Colon (tissue), 2 donors: ENCODE data around the gene RMND5A.

ENCODE experiments used
- FAIRE-seq: peaks from 2 replicates; lab custom pipeline; 2012; peaks lifted over from hg19 to GRCh38; lab: Jason Lieb, UNC
- donor health status: control.
- donor health status: control.

RMND5A gene

GRCh38 chr2:86791573-86791972 lies 71.5 kb downstream of the RMND5A start:
- FAIRE-seq = no peak

- no peak for FAIRE-seq
These were observed 73.7 kb downstream of the RMND5A start for GRCh38 chr2:86793752-86794151.

- FAIRE-seq = no peak
These were observed 74.8 kb downstream of the RMND5A start for GRCh38 chr2:86794861-86795260.

DNA sequence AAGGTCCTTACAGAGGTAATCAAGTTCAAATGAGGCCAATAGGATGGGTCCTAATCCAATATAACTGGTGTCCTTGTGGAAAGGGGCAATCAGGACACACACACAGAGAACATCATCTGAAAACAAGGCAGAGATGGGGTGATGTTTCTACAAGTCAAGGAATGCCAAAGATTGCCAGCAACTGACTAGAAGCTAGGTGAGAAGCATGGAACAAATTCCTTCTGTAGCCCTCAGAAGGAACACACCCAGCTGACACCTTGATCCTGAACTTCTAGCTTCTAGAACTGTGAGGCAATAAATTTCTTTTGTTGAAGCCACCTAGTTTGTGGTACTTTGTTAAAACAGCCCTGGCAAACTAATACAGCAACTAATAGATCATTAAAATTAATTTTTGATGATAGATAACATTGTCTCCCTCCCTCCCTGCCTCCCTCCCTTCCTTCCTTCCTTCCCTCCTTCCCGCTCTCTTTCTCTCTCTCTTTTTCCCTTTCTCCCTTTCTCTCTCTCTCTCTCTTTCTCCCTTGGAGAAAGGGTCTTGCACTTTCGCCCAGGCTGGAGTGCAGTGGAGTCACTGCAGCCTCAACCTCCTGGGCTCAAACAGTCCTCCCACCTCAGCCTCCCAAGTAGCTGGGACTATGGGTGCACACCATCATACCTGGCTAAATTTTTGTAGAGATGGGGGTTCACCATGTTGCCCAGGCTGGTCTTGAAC lies 80.9 kb downstream of the RMND5A start:
- no peak for FAIRE-seq

DNA sequence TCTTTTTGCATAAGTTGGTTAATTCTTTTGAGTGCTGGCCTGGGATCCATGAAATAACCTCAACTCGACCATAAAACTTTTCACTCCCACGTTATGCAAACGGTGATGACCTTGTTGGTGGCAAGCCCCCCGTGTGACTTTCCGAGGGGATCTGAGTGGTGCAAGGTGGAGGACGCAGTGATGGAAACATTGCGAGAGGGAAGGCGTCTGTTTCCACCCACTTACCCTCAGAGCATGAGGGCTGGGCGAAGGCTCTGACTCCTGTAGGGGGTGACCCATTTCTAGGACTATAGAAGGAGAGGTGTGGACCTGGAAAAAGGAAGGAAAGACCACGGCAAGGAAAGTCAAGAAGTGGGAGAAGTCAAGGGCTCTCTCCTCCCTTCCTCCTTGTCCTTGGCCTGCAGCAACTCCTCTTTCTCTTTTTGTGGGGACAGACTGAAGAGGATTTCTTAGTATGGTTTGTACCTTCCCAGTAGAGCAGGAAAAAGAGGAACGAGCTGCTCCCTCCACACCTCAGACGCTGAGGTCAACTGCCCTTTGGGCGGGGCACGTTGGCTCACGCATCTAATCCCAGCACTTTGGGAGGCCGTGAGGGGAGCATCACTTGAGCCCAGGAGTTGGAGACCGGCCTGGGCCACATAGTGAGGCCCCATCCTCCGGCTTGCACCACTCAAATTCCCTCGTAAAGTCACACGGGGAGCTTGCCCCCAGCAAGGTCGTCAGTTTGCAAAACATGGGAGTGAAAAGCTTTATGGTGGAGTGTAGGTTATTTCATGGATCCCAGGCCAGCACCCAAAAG lies 86.2 kb downstream of the RMND5A start:
- no peak for FAIRE-seq

- no peak for FAIRE-seq
These were observed 87.0 kb downstream of the RMND5A start for GRCh38 chr2:86807133-86807467.

DNA sequence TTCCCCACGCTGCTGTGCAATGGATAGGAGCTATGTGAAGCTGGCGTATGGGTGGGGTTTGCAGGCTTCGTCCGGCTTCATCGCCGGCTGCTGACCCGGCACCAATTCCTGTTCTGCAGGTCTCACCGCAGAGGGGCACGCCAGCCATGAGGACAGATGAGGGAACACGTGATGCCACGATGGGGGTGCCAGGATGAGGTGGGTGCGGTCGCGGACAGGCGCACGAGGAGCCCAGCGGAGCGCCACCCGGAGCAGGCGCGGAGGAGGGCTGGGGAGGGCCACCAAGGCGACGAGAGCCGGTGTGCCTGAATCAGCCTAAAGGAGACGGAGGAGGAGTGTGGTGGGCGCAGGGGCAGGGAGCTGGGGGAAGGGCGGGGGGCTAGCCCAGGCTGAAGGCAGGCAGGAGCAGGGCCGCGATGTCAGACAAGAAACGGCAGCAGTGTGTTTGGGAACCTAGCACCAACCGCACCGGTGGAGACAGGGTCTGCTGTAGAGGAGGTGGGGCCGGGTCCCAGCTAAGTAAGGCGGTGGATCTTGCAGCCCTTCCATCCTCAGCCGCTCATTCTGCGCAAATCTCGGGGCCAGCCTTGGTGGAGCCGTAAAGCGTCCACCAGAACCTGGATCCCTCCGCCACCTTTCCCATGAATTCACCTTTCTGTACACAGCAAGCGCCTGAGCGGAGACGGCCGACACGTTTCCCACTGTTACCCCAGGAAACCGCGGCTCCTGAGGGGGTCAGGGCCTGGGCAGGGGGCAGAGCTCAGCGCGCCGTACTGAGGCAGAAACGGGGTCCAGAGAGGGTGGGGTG lies 87.6 kb downstream of the RMND5A start:
- FAIRE-seq = no peak

DNA sequence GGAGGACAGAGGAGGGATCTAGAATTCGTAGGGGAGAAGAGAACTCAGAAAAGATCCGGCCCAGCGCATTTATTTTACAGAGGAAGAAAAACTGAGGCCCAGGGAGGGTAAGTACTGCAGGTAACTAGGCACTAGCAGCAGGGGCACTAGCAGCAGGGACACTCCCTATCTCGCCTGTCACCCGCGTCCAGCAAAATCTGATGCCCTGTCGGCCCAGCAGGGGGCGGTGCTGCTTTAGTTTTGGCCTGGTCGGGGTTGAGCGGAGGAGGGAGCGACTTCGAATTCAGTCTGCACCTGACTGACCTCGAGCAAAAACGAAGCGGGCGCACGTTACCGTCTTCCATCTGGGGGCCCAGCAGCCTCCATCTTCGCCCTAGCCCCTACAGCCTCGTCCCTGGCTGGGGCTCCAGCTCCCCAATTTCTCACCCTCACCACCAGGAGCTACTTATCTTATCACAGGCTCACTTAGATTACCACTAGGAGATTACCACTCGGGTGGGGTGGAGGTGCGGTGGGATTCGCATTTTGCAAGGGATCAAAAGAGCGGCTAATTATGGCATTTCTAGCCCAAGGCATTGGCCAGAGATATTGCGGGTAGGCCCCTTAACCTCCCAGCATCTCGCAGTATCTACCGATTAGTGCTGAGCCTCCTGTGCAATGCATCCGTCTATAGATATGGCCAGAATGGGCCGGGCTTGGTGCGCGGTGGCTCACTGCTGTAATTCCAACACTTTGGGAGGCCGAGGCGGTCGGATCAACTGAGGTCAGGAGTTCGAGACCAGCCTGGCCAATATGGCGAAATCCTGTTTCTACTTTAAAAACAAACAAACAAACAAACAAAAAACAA lies 88.4 kb downstream of the RMND5A start:
- FAIRE-seq = no peak

DNA sequence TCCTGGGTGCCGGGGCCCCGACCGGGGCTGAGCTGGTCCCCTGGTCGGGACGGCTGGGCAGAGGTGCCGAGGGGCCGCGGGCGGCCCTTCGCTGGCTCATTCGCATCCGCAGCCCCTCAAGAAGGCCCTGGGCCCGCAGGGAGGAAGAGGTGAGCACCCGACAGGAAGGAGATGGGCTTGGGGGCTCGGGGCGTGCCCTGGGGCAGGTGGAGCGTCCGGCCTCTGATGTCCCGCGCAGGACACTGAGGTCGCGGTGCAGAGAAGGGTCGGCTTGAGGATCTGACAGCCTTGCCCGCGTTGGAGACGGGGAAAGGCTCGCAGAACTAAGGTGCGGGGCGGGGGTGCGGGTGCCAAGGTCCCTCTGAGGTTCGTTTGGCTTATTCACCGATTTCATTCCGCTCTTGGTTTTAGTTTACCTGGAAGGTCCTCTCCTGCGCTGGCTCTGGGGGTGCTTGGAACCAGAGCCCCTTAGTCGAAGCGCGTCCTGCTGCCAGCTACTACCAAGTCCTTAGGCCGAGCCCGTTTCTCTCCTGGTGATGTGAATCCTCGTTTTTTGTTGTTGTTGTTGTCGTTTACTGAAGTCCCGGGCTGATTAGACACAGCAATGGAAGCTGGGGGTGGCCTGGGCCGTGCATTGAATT lies 89.5 kb downstream of the RMND5A start:
- no peak for FAIRE-seq

GRCh38 chr2:86815611-86816010 lies 95.5 kb downstream of the RMND5A start:
- no peak for FAIRE-seq

DNA sequence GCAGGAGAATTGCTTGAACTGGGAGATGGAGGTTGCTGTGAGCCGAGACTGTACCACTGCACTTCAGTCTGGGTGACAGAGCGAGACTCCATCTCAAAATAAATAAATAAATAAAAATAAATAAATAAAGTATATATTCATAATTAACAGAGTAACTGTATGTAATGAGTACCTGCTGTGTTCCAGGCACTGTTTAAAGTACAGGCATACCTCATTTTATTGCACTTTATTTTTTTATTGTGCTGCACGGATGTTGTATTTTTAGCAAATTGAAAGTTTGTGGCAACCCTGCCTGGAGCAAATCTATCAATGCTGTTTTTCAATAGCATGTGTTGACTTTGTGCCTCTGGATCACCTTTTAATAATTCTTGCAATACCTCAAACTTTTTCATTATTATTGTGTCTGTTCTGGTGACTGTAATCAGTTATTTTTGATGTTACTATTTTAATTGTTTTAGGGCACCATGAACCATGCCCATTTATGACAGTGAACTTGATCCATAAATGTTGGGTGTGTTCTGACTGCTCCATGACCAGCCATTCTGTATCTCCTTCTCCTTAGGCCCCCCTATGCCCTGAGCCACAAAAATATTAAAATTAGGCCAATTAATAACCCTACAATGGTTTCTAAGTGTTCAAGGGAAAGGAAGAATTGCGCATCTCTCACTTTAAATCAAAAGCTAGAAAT lies 98.2 kb downstream of the RMND5A start:
- FAIRE-seq = no peak

- no peak for FAIRE-seq
These were observed 98.9 kb downstream of the RMND5A start for GRCh38 chr2:86818957-86819356.

- no peak for FAIRE-seq
These were observed 101.2 kb downstream of the RMND5A start for GRCh38 chr2:86821306-86821705.

DNA sequence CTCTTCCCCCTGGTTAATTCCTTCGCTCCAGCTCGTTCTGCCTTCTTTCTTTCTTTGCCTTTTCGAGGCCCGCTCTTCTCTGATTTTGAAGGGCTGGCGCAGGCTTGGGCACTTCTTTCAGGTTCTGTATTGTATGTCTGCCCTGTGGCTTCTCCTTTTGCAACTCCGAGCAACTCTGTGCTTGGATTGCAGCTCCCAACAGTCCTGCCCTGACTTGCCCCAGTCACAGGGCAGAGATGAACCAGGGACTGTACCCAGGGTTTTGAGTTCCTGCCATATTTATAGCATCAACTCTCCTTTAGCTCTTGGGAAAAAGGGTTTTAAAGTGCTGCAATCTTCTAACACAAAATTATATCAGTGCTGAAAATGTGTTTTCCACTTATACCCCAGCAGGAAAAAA lies 101.8 kb downstream of the RMND5A start:
- no peak for FAIRE-seq

DNA sequence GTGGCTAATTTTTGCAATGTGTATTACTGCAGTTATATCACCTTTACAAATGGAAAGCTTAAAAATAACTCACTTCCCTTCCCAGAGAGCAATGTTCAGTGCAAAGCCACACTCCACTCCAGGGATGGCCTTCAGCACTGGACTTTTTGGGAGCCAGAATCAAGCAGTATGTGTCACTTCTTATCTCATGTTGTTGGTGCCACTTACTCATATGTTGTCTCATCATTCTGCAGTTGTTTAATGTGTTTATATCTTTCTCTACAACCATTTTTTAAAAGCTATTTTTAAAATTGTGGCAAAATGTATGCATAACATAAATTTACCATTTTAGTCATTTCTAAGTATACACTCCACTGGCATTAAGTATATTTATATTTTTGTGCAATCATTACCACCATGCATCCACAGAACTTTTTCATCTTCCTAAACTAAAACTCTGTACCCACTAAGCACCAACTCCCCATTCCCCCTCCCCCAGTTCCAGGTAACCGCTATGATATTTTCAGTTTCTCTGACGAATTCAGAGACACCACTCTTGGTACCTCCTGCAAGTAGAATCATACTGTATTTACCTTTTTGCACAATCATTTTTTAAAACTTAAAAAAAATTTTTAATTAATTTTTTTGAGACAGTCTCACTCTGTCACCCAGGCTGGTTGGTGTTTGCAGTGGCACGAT lies 102.7 kb downstream of the RMND5A start:
- FAIRE-seq = no peak

DNA sequence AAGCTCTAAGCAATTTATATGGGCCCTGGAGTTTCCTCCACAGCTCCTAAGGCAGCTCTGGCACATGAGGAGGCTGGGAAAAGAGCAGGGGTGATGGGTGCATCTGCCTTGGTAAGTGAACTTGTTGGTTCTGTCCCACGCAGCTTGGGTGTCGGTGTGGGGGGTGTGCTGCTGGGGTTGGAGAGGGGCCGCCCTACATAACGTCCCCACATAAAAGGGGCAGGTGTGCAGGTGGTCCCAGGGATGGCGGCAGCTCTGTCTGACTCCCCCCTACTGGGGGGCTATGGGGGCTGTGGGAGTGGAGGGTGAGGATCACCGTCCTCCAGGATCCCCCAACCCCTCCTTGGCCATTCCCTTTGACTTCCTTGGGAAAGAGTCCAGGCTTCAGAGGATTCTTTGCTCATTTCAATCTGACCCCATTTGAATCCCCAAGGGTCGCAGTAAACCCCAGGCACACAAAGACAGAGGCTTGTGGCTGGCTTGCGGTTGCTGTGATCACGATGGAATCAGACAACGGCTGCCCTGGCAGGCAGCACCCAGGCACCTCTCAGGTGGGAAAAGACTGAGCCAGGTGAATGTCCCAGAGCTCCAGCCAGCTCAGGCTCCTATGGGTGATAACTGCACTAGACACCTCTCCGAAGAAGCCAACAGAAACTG lies 105.1 kb downstream of the RMND5A start:
- FAIRE-seq = no peak

DNA sequence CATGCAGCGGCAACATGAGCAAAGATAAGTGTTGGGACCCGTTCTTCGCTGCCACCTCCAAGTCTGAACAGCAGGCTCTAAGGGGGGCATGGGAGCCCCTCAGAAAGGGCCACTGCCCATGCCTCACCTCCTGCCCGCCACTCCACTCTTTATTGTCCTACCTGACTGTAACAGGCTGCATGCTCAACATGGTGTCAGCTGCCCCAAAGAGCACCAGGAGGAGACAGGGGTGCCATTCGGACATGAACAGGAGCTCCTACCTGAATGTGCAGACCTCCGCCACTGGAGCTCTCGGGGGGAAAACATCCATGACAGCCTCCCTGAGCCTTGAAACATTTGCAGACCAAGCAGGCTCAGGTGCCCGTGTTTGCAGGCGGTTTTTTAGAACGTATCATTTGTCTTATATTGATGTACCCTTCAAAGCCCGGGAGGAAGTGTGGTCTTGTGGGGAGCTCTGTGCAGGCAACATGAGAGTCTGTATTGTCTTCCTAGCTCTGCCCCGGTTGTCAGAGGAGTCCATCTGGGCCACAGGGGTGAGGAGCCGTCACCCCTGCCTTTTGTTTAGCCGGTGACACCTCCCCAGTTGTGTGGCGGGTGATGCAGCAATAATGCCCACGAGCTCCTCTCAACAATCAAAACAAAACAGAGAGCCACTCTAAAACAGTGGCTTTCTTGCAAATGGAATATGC lies 105.7 kb downstream of the RMND5A start:
- no peak for FAIRE-seq

- FAIRE-seq = no peak
These were observed 106.9 kb downstream of the RMND5A start for GRCh38 chr2:86826951-86827350.
